ENCODE results near the gene LMBRD2.

GRCh38 chr5:36175043-36175442 is 23.4 kb upstream of the LMBRD2 start:
- TF ChIP-seq CTCF (IDR thresholded peaks at IDR 0.05) (no peak), POLR2A (IDR thresholded peaks at IDR 0.05) (no peak), EP300 (IDR thresholded peaks at IDR 0.05) (no peak)
